Astrocyte of the spinal cord (primary cell): ENCODE results near the gene CCDC92B.

Source experiments
- DNase-seq: peaks from one replicate; pipeline ENCODE4 v3.0.0; 2011; ENCODE audit warnings: low read depth, low spot score
- H3K4me3 ChIP-seq: 2 replicates; pipeline ENCODE4 v1.5.1; 2011; ENCODE audit warnings: low read depth, mild to moderate bottlenecking, low read length, moderate library complexity
- in situ Hi-C: cut with HindIII; loops from 2 replicates; pipeline ENCODE4 v1.10.0; 2017; ENCODE audit warnings: low sequenced_read_pairs
- TF ChIP-seq, protein P1 (sequence below): IDR thresholded peaks from 2 replicates; pipeline ENCODE4 v1.5.1; 2012; ENCODE audit warnings: low read depth, mild to moderate bottlenecking, low read length, inconsistent platforms

The CCDC92B gene

GRCh38 chr17:2755891-2756724 lies 6.7 kb upstream of the CCDC92B start:
- in situ Hi-C loops = no loop called here
- TF ChIP-seq, protein P1, sequence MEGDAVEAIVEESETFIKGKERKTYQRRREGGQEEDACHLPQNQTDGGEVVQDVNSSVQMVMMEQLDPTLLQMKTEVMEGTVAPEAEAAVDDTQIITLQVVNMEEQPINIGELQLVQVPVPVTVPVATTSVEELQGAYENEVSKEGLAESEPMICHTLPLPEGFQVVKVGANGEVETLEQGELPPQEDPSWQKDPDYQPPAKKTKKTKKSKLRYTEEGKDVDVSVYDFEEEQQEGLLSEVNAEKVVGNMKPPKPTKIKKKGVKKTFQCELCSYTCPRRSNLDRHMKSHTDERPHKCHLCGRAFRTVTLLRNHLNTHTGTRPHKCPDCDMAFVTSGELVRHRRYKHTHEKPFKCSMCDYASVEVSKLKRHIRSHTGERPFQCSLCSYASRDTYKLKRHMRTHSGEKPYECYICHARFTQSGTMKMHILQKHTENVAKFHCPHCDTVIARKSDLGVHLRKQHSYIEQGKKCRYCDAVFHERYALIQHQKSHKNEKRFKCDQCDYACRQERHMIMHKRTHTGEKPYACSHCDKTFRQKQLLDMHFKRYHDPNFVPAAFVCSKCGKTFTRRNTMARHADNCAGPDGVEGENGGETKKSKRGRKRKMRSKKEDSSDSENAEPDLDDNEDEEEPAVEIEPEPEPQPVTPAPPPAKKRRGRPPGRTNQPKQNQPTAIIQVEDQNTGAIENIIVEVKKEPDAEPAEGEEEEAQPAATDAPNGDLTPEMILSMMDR = no peak
- no peak overlapping the region for H3K4me3 ChIP-seq
- DNase-seq = no peak

GRCh38 chr17:2751491-2751890 lies 2.0 kb upstream of the CCDC92B start:
- TF ChIP-seq, protein P1 = no peak
- in situ Hi-C loops = no loop called here
- DNase-seq = no peak
- no peak overlapping the region for H3K4me3 ChIP-seq

GRCh38 chr17:2750721-2751120 lies 1.3 kb upstream of the CCDC92B start:
- TF ChIP-seq, protein P1 = no peak
- DNase-seq = no peak
- no peak overlapping the region for H3K4me3 ChIP-seq
- in situ Hi-C loops = no loop called here

DNA sequence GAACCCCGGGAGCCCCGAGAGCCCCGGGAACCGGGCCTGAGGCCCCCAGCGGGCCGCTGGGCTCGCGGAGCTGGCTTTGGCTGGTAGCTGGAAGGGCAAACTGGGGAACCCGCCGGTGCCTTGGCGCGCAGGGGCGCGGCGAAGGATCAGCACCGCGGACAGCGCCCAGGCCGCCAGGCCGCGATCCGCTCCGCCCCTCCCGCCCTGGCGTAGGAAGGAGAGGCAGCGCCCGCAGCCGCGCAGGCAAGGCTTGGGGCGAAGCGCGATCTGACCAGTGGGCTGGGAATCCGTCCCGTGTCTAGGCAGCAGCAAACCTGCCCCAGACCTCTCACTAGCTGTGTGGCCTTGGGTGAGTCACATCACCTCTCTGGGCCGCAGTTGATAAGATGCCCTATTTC lies 331 bp upstream of the CCDC92B start:
- TF ChIP-seq, protein P1 = no peak
- DNase-seq = peak; percentile 44
- H3K4me3 ChIP-seq = no peak overlapping the region
- in situ Hi-C loops = no loop called here

DNA sequence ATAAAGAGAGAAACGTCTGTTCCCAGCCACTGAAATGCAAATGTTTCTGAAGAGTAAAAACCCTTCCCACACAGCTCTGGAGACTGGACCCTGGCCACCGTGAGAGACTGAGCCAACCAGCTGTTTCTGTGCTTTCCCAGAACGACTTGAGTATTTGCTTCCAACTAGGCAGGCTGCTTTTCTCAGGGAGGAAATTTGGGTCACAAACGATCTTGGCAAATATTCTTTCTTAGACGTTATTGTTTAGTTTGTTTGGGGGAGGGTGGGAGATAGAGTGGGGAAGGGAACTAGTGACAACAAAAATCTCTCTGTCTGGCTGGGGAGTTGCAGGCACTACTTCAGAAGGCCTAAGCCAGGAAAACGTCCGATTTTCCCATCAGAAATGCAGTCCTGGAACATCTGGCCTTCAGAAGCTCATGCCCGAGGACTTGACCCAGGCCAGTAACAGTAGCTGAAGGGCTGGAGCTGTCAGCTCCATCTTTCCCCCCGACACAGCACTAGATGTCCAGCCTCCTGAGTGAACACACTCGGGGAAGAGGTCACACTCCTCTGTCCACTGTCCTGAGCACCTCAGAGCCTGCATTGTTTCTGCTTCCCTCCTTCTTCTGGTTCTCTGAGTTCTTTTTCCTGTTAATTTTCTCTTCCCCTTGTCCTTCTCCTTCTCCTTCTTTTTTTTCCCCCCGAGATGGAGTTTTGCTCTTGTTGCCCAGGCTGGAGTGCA lies 4.0 kb downstream of the CCDC92B start:
- DNase-seq = no peak
- TF ChIP-seq, protein P1 = no peak
- no peak overlapping the region for H3K4me3 ChIP-seq
- in situ Hi-C loops = no loop called here

GRCh38 chr17:2737693-2738092 lies 11.8 kb downstream of the CCDC92B start:
- TF ChIP-seq, protein P1 = no peak
- DNase-seq = no peak
- H3K4me3 ChIP-seq = no peak overlapping the region
- in situ Hi-C loops = no loop called here
